Measurements from ENCODE around the gene TCERG1L. TPM values are rescaled to one million over a fixed set of nuclear protein-coding genes. Genes with fewer than 3 reads are reported as not detected.

Gene TCERG1L
- total RNA-seq, 1 donor from 2014 or later: not detected

DNA sequence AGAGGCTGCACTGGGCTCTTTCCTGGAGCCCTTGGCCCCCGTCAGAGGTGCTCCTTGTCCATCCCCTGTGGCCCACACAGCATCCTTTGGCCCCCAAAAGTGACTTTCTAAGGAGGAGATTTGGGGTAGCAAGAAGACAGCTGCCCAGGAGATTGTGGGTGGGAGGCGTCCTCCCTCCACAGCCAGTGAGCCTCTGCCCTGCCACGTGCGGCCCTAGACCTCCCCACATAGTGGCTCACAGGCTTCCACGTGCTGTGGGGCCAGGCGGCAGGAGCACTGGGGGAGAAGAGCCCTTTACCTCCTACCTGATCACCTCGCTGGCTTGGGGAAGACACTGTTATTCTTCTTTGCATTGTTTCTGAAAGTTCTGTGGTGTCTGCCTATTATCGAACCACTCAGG lies 178.8 kb downstream of the TCERG1L start:
- intact Hi-C loops (cut with micrococcal nuclease): no loop called here
- Mint-ChIP-seq H3K36me3 (ENCODE audit: low read depth) (no peaks in the 10 kb centered on the region), H3K4me3 (no peak overlapping the region), H3K4me1 (no peaks in the 10 kb centered on the region), H3K27me3 (no peaks in the 10 kb centered on the region), H3K9me3 (no peaks in the 10 kb centered on the region), H3K27ac (no peak overlapping the region)
- no peak for DNase-seq

- H3K27me3 Mint-ChIP-seq: no peaks in the 10 kb centered on the region
- no peaks in the 10 kb centered on the region for H3K36me3 Mint-ChIP-seq (ENCODE audit: low read depth)
- no peaks in the 10 kb centered on the region for H3K9me3 Mint-ChIP-seq
- DNase-seq: no peak
- H3K4me3 Mint-ChIP-seq: no peak overlapping the region
- intact Hi-C loops (cut with micrococcal nuclease): no loop called here
- no peaks in the 10 kb centered on the region for H3K4me1 Mint-ChIP-seq
- H3K27ac Mint-ChIP-seq: no peak overlapping the region
Observed at GRCh38 chr10:131131726-131132591, 179.6 kb downstream of the TCERG1L start.

DNA sequence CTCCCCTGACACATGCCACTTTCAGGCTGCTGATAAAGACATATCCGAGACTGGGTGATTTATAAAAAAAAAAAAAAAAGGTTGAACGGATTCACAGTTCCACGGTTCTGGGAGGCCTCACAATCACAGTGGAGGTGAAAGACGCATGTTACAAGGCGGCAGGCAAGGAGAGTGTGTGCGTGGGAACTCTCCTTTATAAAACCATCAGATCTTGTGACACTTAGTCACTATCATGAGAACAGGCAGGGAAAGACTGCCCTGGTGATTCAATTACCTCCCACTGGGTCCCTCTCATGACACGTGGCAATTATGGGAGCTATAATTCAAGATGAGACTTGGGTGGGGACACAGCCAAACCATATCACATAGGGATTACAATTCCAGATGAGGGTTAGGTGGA lies 181.5 kb downstream of the TCERG1L start:
- H3K27ac Mint-ChIP-seq: no peak overlapping the region
- DNase-seq: no peak
- H3K4me3 Mint-ChIP-seq: no peak overlapping the region
- intact Hi-C loops (cut with micrococcal nuclease): no loop called here
- no peaks in the 10 kb centered on the region for H3K4me1 Mint-ChIP-seq
- no peaks in the 10 kb centered on the region for H3K9me3 Mint-ChIP-seq
- H3K36me3 Mint-ChIP-seq (ENCODE audit: low read depth): no peaks in the 10 kb centered on the region
- no peaks in the 10 kb centered on the region for H3K27me3 Mint-ChIP-seq

DNA sequence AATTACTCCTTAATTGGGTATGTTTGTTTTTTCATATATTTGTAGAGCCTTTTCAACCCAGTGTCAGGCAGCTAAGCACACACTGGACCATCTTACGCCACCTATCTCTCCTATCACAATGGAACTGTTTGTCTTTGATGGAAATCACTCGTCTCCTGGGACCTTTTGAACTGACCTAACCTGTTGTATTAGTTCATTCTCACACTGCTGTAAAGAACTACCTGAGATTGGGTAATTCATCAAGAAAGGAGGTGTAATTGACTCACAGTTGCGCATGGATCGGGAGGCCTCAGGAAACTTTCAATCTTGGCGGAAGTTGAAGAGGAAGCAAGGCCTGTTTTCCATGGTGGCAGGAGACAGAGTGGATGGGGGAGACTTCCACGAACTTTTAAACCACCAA lies 182.0 kb downstream of the TCERG1L start:
- no peaks in the 10 kb centered on the region for H3K9me3 Mint-ChIP-seq
- intact Hi-C loops (cut with micrococcal nuclease): no loop called here
- DNase-seq: no peak
- H3K4me3 Mint-ChIP-seq: no peak overlapping the region
- H3K4me1 Mint-ChIP-seq: no peaks in the 10 kb centered on the region
- no peaks in the 10 kb centered on the region for H3K27me3 Mint-ChIP-seq
- no peaks in the 10 kb centered on the region for H3K36me3 Mint-ChIP-seq (ENCODE audit: low read depth)
- no peak overlapping the region for H3K27ac Mint-ChIP-seq

DNA sequence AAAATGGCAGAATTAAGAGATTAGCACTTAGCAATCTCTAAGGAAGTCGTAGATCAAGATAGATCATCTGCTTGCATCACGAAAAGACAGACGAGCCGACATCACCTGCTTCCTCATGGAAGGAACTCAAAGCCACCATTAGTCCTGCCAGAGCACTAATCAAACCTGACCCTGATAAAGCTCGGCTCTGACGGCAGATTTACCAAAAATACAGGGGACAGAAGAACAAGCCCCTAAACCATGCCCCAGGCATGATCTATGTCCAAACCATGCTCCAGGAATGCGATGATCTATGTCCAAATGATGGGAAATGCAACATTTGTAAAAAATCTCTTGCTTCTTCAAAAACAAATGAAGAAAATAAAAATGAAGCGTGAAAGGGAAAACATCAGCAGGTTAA lies 182.8 kb downstream of the TCERG1L start:
- Mint-ChIP-seq H3K4me3 (no peak overlapping the region), H3K9me3 (no peaks in the 10 kb centered on the region), H3K27ac (no peak overlapping the region), H3K36me3 (ENCODE audit: low read depth) (no peaks in the 10 kb centered on the region), H3K4me1 (no peaks in the 10 kb centered on the region), H3K27me3 (no peaks in the 10 kb centered on the region)
- no peak for DNase-seq
- intact Hi-C loops (cut with micrococcal nuclease): no loop called here

DNA sequence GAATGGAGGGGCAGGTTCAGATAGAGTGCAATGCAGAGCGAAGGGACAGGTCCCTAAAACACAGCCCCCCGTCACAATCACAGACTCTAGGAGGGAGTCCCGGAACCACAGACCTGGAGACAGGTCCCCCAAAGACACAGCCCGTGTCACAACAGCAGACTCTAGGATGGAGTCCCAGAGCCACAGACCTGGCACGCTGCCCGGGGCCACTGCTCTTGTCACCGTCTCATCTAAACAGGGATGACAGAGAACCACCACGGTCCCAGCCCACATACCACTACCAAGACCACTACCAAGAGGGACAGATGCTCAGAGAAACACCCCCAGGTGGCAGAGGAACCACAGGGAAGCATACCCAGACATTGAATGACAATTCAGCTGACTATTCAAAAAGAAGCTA lies 183.9 kb downstream of the TCERG1L start:
- Mint-ChIP-seq H3K27me3 (no peaks in the 10 kb centered on the region), H3K9me3 (no peaks in the 10 kb centered on the region), H3K36me3 (ENCODE audit: low read depth) (no peaks in the 10 kb centered on the region), H3K4me1 (no peaks in the 10 kb centered on the region), H3K4me3 (no peak overlapping the region), H3K27ac (no peak overlapping the region)
- DNase-seq: no peak
- intact Hi-C loops (cut with micrococcal nuclease): no loop called here

GRCh38 chr10:131127138-131127589 lies 184.4 kb downstream of the TCERG1L start:
- H3K9me3 Mint-ChIP-seq: no peaks in the 10 kb centered on the region
- H3K36me3 Mint-ChIP-seq (ENCODE audit: low read depth): no peaks in the 10 kb centered on the region
- H3K4me1 Mint-ChIP-seq: no peaks in the 10 kb centered on the region
- H3K27me3 Mint-ChIP-seq: no peaks in the 10 kb centered on the region
- no peak for DNase-seq
- no peak overlapping the region for H3K27ac Mint-ChIP-seq
- intact Hi-C loops (cut with micrococcal nuclease): no loop called here
- H3K4me3 Mint-ChIP-seq: no peak overlapping the region

GRCh38 chr10:131126321-131127137 lies 185.0 kb downstream of the TCERG1L start:
- Mint-ChIP-seq H3K4me1 (no peaks in the 10 kb centered on the region), H3K9me3 (no peaks in the 10 kb centered on the region), H3K36me3 (ENCODE audit: low read depth) (no peaks in the 10 kb centered on the region), H3K4me3 (no peak overlapping the region), H3K27ac (no peak overlapping the region), H3K27me3 (no peaks in the 10 kb centered on the region)
- DNase-seq: no peak
- intact Hi-C loops (cut with micrococcal nuclease): no loop called here

- H3K27ac Mint-ChIP-seq: no peak overlapping the region
- intact Hi-C loops (cut with micrococcal nuclease): no loop called here
- no peak for DNase-seq
- no peaks in the 10 kb centered on the region for H3K4me1 Mint-ChIP-seq
- no peaks in the 10 kb centered on the region for H3K9me3 Mint-ChIP-seq
- H3K36me3 Mint-ChIP-seq (ENCODE audit: low read depth): no peaks in the 10 kb centered on the region
- H3K4me3 Mint-ChIP-seq: no peak overlapping the region
- no peaks in the 10 kb centered on the region for H3K27me3 Mint-ChIP-seq
Observed at GRCh38 chr10:131125511-131126225, 185.9 kb downstream of the TCERG1L start.

- Mint-ChIP-seq H3K27me3 (no peaks in the 10 kb centered on the region), H3K4me3 (no peak overlapping the region), H3K4me1 (no peaks in the 10 kb centered on the region), H3K9me3 (no peaks in the 10 kb centered on the region), H3K27ac (no peak overlapping the region), H3K36me3 (ENCODE audit: low read depth) (no peaks in the 10 kb centered on the region)
- intact Hi-C loops (cut with micrococcal nuclease): no loop called here
- no peak for DNase-seq
Observed at GRCh38 chr10:131124945-131125344, 186.6 kb downstream of the TCERG1L start.

- no peaks in the 10 kb centered on the region for H3K4me1 Mint-ChIP-seq
- intact Hi-C loops (cut with micrococcal nuclease): no loop called here
- no peak for DNase-seq
- H3K36me3 Mint-ChIP-seq (ENCODE audit: low read depth): no peaks in the 10 kb centered on the region
- H3K9me3 Mint-ChIP-seq: no peaks in the 10 kb centered on the region
- H3K27me3 Mint-ChIP-seq: no peaks in the 10 kb centered on the region
- no peak overlapping the region for H3K4me3 Mint-ChIP-seq
- no peak overlapping the region for H3K27ac Mint-ChIP-seq
Observed at GRCh38 chr10:131123496-131123895, 188.0 kb downstream of the TCERG1L start.

- DNase-seq: no peak
- intact Hi-C loops (cut with micrococcal nuclease): no loop called here
- H3K27ac Mint-ChIP-seq: no peak overlapping the region
- H3K4me3 Mint-ChIP-seq: no peak overlapping the region
- H3K36me3 Mint-ChIP-seq (ENCODE audit: low read depth): no peaks in the 10 kb centered on the region
- no peaks in the 10 kb centered on the region for H3K9me3 Mint-ChIP-seq
- no peaks in the 10 kb centered on the region for H3K27me3 Mint-ChIP-seq
- H3K4me1 Mint-ChIP-seq: no peaks in the 10 kb centered on the region
Observed at GRCh38 chr10:131121511-131122035, 189.9 kb downstream of the TCERG1L start.

DNA sequence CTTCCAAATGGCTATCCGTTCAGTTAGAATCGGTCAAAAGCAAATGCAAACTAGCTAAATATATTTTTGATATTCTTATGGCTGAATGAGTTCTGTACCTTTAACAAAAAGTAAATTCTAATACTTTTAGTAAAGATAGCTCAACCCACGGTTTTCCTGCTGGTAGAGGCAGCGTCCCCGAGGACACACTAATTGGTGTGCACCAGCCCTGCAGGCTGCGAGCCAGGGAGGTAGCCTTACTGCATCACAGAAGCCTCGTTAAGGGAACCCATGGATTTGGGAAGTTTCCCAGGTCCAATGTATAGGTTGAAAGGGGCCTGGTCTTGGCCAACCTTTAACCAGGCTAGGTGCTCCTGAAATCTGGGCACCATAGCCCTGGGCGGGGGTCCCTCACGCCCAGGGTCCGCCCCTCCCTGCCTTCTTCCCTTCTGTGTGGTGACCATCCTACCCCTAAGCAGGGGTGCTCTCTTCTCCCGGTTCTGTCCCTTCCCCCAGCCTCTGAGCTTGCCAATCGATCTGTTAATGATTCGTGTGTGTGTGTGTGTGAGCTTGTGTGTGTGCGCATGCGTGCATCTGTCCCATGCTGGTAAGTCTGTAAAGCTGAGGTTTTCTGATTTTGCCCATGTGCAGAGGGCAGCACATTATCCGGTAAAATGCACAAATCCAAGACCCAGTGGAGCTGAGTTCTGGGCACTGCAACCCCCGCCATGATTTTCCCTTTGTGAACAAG lies 191.7 kb downstream of the TCERG1L start:
- Mint-ChIP-seq H3K9me3 (no peaks in the 10 kb centered on the region), H3K4me3 (no peak overlapping the region), H3K27me3 (no peaks in the 10 kb centered on the region), H3K27ac (no peak overlapping the region), H3K4me1 (no peaks in the 10 kb centered on the region), H3K36me3 (ENCODE audit: low read depth) (no peaks in the 10 kb centered on the region)
- DNase-seq: no peak
- intact Hi-C loops (cut with micrococcal nuclease): no loop called here

Data from activated CD4-positive, alpha-beta T cell treated with anti-CD3 and anti-CD28 coated beads, Interleukin-2, amount 10 ng/mL, durations not matched to agents 24 days and 14 days (primary cell).